Prostate gland (tissue), 2 donors: Measurements from ENCODE around the gene FNBP1.

ENCODE experiments used
- CTCF ChIP-seq, 4 experiments: fragments of 200-600 bp in 2 of 4; fragments of 450-650 bp in 2 of 4; sonication (generic) in 2 of 4; IDR thresholded peaks; 1 replicate in 3 of 4; 2 replicates in 1 of 4; pipeline ENCODE4 v1.5.1; 2016 to 2019; ENCODE audit warnings: antibody characterized with exemption in 4 of 4, mild to moderate bottlenecking in 2 of 4, moderate library complexity in 2 of 4
- POLR2A ChIP-seq: fragments of 450-650 bp; IDR thresholded peaks from one replicate; pipeline ENCODE4 v1.6.1; 2016; ENCODE audit warnings: antibody characterized with exemption, mild to moderate bottlenecking
- POLR2AphosphoS5 ChIP-seq: sonication (generic); formaldehyde crosslinking; IDR thresholded peaks from one replicate; pipeline ENCODE4 v1.6.1; 2017; ENCODE audit warnings: antibody characterized with exemption

GRCh38 chr9:130060296-130060695 is 17.3 kb upstream of the FNBP1 start:
- TF ChIP-seq CTCF (IDR thresholded peaks at IDR 0.05): no peak
- no peak for TF ChIP-seq POLR2AphosphoS5
- TF ChIP-seq POLR2A: no peak
